Measurements from ENCODE around the gene CSRNP3.

Gene CSRNP3

GRCh38 chr2:165470361-165470760 lies 863 bp downstream of the CSRNP3 start:
- DNase-seq (ENCODE audit: low read depth) = no peak

GRCh38 chr2:165471349-165471950 lies 2.0 kb downstream of the CSRNP3 start:
- DNase-seq (ENCODE audit: low read depth) = no peak

- no peak for DNase-seq (ENCODE audit: low read depth)
Measured at GRCh38 chr2:165472922-165473321, 3.4 kb downstream of the CSRNP3 start.

GRCh38 chr2:165474619-165475276 lies 5.2 kb downstream of the CSRNP3 start:
- DNase-seq (ENCODE audit: low read depth) = no peak

- DNase-seq (ENCODE audit: low read depth) = no peak
Measured at GRCh38 chr2:165475277-165476004, 5.9 kb downstream of the CSRNP3 start.

GRCh38 chr2:165479856-165480255 lies 10.4 kb downstream of the CSRNP3 start:
- DNase-seq (ENCODE audit: low read depth) = no peak

GRCh38 chr2:165494573-165494972 lies 25.1 kb downstream of the CSRNP3 start:
- DNase-seq (ENCODE audit: low read depth) = no peak

- DNase-seq (ENCODE audit: low read depth) = no peak
Measured at GRCh38 chr2:165497659-165498317, 28.3 kb downstream of the CSRNP3 start.

GRCh38 chr2:165499131-165499530 lies 29.6 kb downstream of the CSRNP3 start:
- DNase-seq (ENCODE audit: low read depth) = no peak

- no peak for DNase-seq (ENCODE audit: low read depth)
Measured at GRCh38 chr2:165500001-165500400, 30.5 kb downstream of the CSRNP3 start.

- DNase-seq (ENCODE audit: low read depth) = no peak
Measured at GRCh38 chr2:165500816-165501215, 31.3 kb downstream of the CSRNP3 start.

GRCh38 chr2:165505514-165505913 lies 36.0 kb downstream of the CSRNP3 start:
- no peak for DNase-seq (ENCODE audit: low read depth)

- no peak for DNase-seq (ENCODE audit: low read depth)
Measured at GRCh38 chr2:165508927-165509326, 39.4 kb downstream of the CSRNP3 start.

- DNase-seq (ENCODE audit: low read depth) = no peak
Measured at GRCh38 chr2:165513479-165513878, 44.0 kb downstream of the CSRNP3 start.

- no peak for DNase-seq (ENCODE audit: low read depth)
Measured at GRCh38 chr2:165518611-165519010, 49.1 kb downstream of the CSRNP3 start.

GRCh38 chr2:165522719-165523118 lies 53.2 kb downstream of the CSRNP3 start:
- no peak for DNase-seq (ENCODE audit: low read depth)

GRCh38 chr2:165524720-165525119 lies 55.2 kb downstream of the CSRNP3 start:
- DNase-seq (ENCODE audit: low read depth) = no peak

GRCh38 chr2:165528691-165529090 lies 59.2 kb downstream of the CSRNP3 start:
- DNase-seq (ENCODE audit: low read depth) = no peak

GRCh38 chr2:165529130-165529529 lies 59.6 kb downstream of the CSRNP3 start:
- DNase-seq (ENCODE audit: low read depth) = no peak

- DNase-seq (ENCODE audit: low read depth) = no peak
Measured at GRCh38 chr2:165533331-165533730, 63.8 kb downstream of the CSRNP3 start.

- no peak for DNase-seq (ENCODE audit: low read depth)
Measured at GRCh38 chr2:165535471-165535870, 66.0 kb downstream of the CSRNP3 start.

- DNase-seq (ENCODE audit: low read depth) = no peak
Measured at GRCh38 chr2:165536851-165537499, 67.5 kb downstream of the CSRNP3 start.
